A673 (cell line): ENCODE data around the gene BSN. TPM values are rescaled to one million over a fixed set of nuclear protein-coding genes. Genes with fewer than 3 reads are reported as not detected.

Experiments
- BruUV-seq: library from RNA; stranded (reverse); fragments of 400-500 nt; replicated peaks from 2 replicates; lab custom pipeline; 2021; lab: Mats Ljungman, UMichigan
- CTCF ChIA-PET: fragments of 300-600 bp; sonication (Branson Sonifier 250); formaldehyde crosslinking; loops from one replicate; lab custom pipeline; 2022; ENCODE audit warnings: antibody characterized with exemption; lab: Charles Lee
- POLR2A ChIA-PET: fragments of 300-600 bp; sonication (Branson Sonifier 250); formaldehyde crosslinking; loops from one replicate; lab custom pipeline; 2022; ENCODE audit warnings: antibody characterized with exemption; ENCODE audit not compliant: low non-redundant PET; lab: Charles Lee
- DNase-seq: peaks from one replicate; pipeline ENCODE4 v3.0.0-alpha.2; 2015; ENCODE audit warnings: low spot score
- H3K27ac ChIP-seq: fragments of 200-600 bp; sonication (generic); 2 replicates; pipeline ENCODE4 v1.5.1; 2016; ENCODE audit warnings: mixed run types, low read depth, mild to moderate bottlenecking, mixed read lengths, antibody characterized with exemption, low read length; ENCODE audit not compliant: poor library complexity, severe bottlenecking
- H3K27me3 ChIP-seq: fragments of 200-600 bp; sonication (generic); replicated peaks from 2 replicates; pipeline ENCODE4 v1.6.1; 2017; ENCODE audit warnings: mixed run types, low read depth, mild to moderate bottlenecking, mixed read lengths, antibody characterized with exemption, low read length; ENCODE audit not compliant: insufficient read depth, poor library complexity
- H3K36me3 ChIP-seq: fragments of 200-600 bp; sonication (generic); 2 replicates; pipeline ENCODE4 v1.6.1; 2016; ENCODE audit warnings: mixed run types, mild to moderate bottlenecking, mixed read lengths, antibody characterized with exemption, low read length; ENCODE audit not compliant: insufficient read depth, poor library complexity, severe bottlenecking
- H3K4me1 ChIP-seq: fragments of 200-600 bp; sonication (generic); 2 replicates; pipeline ENCODE4 v1.6.1; 2017; ENCODE audit warnings: mixed run types, mild to moderate bottlenecking, mixed read lengths, antibody characterized with exemption, low read length; ENCODE audit not compliant: insufficient read depth, poor library complexity, severe bottlenecking
- H3K4me3 ChIP-seq: fragments of 200-600 bp; sonication (generic); 2 replicates; pipeline ENCODE4 v1.5.1; 2016; ENCODE audit warnings: low read depth, mixed run types, mild to moderate bottlenecking, mixed read lengths, low read length; ENCODE audit not compliant: poor library complexity, severe bottlenecking
- H3K9me3 ChIP-seq: fragments of 200-600 bp; sonication (generic); 2 replicates; pipeline ENCODE4 v1.6.1; 2016; ENCODE audit warnings: mixed run types, low read depth, mild to moderate bottlenecking, mixed read lengths, antibody characterized with exemption, low read length; ENCODE audit not compliant: poor library complexity, severe bottlenecking
- CTCF ChIP-seq: fragments of 300-800, 200-600 bp; sonication (generic); conservative IDR thresholded peaks from 2 replicates; pipeline ENCODE4 v1.5.1; 2017; ENCODE audit warnings: low read depth, mild to moderate bottlenecking, antibody characterized with exemption, low read length, moderate library complexity, mixed read lengths
- EZH2 ChIP-seq: fragments of 200-600 bp; sonication (generic); IDR thresholded peaks from 2 replicates; pipeline ENCODE4 v1.6.1; 2017; ENCODE audit warnings: borderline replicate concordance, low read depth, mild to moderate bottlenecking, mixed read lengths, antibody characterized with exemption, low read length; ENCODE audit not compliant: poor library complexity, severe bottlenecking
- intact Hi-C: fragments of 100-400 bp; cut with micrococcal nuclease; formaldehyde crosslinking; loops from one replicate; pipeline ENCODE4 v1.10.0; 2022; ENCODE audit not compliant: unreplicated experiment
- total RNA-seq: library from RNA; stranded (reverse); gene quantifications from 2 replicates; pipeline ENCODE4 v1.2.3, GENCODE V29; 2021

BSN gene
- total RNA-seq, 1 experiment from 2014 or later, result 1.4 TPM

- Histone ChIP-seq H3K27me3 (no peaks in the 10 kb centered on the region), H3K36me3 (no peaks in the 10 kb centered on the region), H3K4me1 (no peaks in the 10 kb centered on the region), H3K9me3 (no peaks in the 10 kb centered on the region), H3K27ac (no peak overlapping the region), H3K4me3 (no peak overlapping the region)
- TF ChIP-seq EZH2 (no peak), CTCF (no peak)
- intact Hi-C loops, result no loop called here
- ChIA-PET POLR2A (no interaction called here), CTCF (no interaction called here)
- no TSS peak for BruUV-seq
- no peak for DNase-seq
Observed at GRCh38 chr3:49658711-49659110, 104.4 kb downstream of the BSN start.

GRCh38 chr3:49659756-49660155, 105.5 kb downstream of the BSN start:
- H3K36me3 ChIP-seq, result no peaks in the 10 kb centered on the region
- TF ChIP-seq EZH2 (no peak), CTCF (no peak)
- ChIA-PET CTCF (no interaction called here), POLR2A (no interaction called here)
- no peak overlapping the region for H3K27ac ChIP-seq
- no peak for DNase-seq
- no peak overlapping the region for H3K4me3 ChIP-seq
- no peaks in the 10 kb centered on the region for H3K27me3 ChIP-seq
- no peaks in the 10 kb centered on the region for H3K9me3 ChIP-seq
- no peaks in the 10 kb centered on the region for H3K4me1 ChIP-seq
- BruUV-seq, result no TSS peak
- intact Hi-C loops, result no loop called here

DNA sequence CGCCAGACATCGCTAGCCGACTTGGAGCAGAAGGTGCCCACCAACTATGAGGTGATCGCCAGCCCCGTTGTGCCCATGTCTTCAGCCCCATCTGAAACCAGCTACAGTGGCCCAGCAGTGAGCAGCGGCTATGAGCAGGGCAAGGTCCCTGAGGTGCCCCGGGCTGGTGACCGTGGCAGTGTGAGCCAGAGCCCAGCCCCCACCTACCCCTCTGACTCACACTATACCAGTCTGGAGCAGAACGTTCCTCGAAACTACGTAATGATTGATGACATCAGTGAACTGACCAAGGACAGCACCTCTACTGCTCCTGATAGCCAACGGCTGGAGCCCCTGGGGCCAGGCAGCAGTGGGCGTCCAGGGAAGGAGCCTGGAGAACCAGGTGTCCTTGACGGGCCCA, 107.0 kb downstream of the BSN start:
- BruUV-seq, result no TSS peak
- Histone ChIP-seq H3K27me3 (no peaks in the 10 kb centered on the region), H3K36me3 (no peaks in the 10 kb centered on the region), H3K4me1 (no peaks in the 10 kb centered on the region), H3K9me3 (no peaks in the 10 kb centered on the region), H3K4me3 (no peak overlapping the region), H3K27ac (no peak overlapping the region)
- CTCF ChIA-PET, result no interaction called here
- POLR2A ChIA-PET, result no interaction called here
- no peak for DNase-seq
- no peak for TF ChIP-seq CTCF
- TF ChIP-seq EZH2, result no peak
- intact Hi-C loops, result no loop called here
